ENCODE results near the gene CCDC102B.
"Not testable (repeated sequence)": the region's sequence is repeated elsewhere in the genome, so short reads cannot be mapped to it uniquely, and the experiment has no call there.

The CCDC102B gene

DNA sequence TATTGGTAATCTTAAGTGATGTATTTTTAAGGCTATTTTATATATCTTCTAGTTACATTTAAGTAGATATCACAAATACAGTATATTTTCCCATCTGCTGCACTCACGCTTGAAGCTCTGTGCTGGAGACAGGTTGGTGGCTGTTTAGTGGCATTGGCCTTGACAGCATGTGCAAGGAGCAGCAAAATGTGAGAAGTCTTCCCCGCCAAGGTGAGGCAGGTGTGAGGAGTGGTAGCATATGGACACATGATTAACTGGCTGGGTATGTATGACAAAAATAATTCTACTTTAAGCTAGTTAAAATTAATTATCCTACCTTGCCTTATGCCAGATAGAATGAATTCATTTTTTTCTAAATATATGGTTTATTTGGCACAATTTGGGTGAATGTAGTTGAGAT is 117.2 kb downstream of the CCDC102B start:
- DNase-seq: no peak

DNA sequence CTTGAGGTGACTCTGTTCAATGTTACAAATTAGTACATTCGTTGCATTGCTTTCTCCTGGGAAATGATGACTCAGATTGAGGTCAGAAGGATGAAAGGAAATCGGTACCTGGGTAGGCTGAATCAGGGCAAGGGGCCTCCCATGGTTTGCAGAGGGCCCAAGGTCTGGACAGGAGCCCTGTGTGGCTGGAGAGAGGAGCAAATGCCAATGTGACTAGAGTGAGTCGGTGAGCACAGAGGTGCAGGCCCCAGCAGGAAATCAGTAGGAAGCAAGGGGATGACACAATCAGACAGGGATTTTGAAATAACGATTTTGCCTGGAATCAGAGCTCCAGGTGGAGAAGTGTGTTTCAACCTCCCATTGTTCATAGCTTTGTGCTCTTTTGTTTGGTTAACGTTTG is 118.9 kb downstream of the CCDC102B start:
- no peak for DNase-seq

DNA sequence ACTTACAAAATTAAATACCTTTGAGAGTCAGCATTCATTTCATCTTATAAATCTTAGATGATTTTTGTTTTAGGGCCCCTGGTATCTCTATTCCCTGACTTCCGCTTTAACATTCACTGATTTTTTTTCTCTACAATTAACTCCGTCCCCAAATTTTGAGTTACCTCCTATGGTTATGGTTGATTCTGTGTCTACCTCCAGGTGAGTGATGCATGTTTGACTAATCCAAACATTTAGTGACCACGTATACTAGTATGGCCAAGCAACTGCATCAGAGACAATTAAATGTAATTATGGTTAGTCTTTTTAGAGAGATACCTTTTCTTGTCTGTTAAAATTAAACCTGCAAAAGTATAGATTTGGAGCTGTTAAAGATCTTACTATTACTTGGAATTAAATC is 120.3 kb downstream of the CCDC102B start:
- DNase-seq: no peak

DNA sequence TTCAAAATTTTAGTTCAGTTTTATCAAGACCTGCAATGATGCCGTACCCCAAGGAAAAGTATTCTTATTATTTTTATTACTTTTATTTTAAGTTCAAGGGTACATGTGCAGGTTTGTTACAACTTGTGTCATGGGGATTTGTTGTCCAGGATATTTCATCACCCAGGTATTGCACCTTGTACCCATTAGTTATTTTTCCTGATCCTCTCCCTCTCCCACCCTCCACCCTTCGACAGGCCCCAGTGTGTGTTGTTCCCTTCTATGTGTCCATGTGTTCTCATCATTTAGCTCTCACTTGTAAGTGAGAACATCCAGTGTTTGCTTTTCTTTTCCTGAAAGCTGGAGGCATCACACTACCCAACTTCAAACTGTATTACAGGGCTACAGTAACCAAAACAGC is 122.0 kb downstream of the CCDC102B start:
- no peak for DNase-seq

DNA sequence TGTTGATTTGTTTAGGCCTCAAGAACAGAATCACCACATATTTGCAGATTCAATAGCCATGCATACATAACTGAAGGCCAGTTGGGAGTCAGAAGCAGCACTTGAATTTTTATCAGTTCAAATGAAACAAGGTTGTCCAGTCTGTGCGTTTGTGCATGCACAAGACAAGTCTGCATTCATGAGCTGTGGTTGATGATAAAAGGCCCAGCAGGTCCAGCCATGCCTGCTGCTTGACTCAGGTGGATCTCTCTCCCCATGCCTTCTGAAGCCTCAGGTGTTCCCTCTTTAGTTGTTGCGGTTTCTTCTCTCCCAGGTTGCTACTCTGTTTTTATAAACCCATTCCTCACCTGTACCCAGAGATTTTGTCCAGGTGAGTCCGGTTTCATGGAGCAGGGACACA is 124.5 kb downstream of the CCDC102B start:
- no peak for DNase-seq

DNA sequence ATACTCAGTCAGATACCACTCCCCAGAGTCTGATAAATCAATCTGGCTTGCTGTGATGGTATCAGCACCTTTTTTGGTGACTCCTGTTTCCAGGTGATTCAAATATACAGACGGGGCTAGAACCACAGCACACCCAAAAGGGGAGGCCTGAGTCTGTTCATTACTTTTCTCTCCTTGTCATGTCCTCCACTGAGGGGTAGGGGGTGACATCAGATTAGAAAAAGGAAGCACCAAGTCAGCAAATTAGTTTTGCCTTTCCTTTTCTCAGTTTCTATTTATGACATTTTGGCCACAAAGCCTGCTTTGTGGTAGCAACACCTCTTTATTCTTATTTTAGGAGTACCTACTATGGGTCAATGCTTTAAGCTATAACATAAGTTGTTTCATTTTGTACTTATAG is 127.4 kb downstream of the CCDC102B start:
- DNase-seq: no peak

DNA sequence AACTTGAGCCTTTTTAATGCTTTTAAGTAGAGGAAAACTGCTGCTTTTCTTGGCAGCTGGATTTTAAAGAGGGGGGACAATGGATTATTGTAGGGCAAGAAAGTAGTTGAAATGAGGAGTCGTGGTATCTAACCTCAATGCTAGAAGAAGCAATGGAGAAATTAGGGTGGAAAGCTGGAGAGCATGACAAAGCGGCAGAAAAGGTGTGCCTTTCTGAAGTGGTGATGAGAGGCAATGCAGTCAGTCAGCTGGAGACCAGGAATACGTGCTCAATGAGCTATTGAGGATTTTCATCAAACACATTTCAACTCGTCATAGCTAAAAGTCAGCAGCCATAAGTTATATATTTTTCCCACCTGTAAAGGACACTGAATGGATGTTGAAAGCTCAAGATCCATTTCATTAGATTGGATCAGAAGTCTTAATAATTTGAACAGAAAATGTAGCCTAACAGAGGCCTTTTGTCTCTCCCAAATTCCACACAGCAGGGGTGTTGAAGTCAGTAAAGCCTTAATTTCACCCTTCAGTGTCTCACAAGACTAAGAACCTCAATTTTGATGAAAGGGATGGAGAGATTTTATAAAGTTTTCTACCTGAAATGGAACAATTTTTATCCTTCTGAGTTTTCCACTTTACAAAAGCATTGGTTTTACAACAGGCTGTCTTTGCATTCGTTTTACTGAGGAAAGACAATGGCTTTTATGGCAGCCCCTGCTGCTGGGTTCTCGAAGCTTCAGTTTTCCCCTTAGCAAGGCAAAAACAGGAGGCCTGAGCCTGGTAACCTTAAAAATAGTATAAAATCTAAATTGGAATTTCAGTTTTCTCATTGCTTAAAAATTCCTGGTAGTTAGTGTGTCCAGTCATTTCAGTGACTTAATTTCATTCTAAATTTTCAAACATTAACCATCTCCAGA is 131.1 kb downstream of the CCDC102B start:
- DNase-seq: no peak

DNA sequence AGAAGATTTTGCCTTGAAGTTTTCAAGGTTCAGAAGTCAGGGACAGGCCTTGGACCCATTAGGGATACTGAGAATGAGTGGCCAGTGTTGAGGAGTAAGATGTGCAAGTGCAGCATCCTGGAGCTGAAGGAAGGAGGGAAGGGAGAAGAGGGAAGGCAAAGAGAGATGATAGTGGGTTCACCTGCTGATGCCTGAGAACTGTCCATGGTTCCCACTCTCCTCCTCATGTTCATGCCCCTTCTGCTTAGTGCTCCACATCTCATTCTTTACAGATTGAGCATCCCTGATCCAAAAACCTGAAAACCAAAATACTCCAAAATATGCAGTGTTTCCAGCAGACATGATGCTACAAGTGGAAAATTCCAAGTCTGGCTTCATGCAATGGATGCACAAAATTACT is 137.8 kb downstream of the CCDC102B start:
- DNase-seq: no peak

DNA sequence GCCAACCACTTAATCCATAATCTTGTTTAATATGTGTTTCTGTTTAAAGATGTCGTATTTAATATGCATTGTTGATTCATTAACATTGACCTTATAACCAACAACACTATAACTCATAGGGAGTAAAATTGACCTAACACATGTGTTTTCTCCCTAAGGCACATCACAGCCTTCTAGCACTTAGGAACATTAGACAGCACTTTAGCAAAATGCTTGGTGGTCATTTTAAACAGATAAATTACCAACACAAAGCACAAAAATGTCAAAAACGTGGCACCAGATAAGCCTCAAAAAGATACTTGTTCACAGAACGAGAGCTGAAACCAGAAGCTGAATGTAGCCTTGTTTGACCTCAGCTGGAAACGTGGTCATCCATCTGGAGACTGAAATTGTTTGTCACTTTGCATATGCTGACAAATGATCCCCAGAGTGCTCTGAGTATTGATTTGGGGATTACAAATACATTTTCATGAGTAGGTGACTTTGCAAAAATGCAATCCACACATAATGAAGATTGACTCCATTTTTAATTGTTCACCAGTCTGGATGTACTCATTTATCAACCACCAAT is 139.2 kb downstream of the CCDC102B start:
- DNase-seq: no peak

DNA sequence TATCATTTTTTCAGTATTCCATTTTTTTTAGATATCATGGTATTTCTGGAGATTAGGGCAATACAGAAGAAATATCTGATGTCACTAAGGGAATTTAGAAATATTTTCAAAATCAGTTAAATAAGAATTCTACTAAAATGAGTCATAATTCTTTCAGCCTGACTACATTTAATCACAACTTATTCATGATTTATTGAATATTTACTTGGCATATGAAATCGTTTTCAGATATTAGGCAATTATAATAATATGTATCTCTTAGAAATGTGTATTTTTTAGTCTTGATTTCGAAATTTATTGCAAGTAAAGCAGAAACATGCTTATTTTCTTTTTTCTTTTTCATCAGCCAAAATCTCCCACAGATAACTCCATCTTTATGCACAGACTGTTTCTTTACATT is 142.2 kb downstream of the CCDC102B start:
- no peak for DNase-seq

DNA sequence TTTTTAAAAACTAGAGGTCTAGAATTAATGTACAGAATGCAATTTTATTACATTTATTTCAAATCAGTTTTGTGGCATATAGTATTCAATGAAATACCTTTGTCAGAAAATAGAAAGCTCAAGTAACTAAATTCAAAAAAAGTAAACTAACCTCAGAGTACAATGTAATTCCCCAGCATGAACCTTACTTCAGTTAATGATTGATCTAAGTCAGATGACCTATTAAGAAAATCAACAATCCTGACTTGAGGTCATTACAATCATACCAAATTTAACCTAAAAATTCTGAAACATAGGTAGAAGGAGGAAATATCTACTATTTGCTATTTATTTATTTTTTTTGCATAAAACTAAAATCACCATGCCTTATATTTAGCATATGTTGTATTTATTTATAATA is 142.9 kb downstream of the CCDC102B start:
- DNase-seq: no peak

DNA sequence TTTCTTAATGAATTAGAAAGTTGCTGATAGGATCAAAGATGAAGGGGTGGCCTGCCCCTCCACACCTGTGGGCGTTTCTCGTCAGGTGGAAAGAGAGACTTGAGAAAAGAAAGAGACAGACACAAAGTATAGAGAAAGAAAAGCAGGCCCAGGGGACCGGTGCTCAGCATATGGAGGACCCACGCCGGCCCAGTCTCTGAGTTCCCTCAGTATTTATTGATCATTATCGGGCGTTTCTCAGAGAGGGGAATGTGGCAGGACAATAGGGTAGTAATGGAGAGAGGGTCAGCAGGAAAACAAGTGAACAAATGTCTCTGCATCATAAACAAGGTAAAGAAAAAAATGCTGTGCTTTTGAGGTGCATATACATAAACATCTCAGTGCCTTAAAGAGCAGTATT is 144.3 kb downstream of the CCDC102B start:
- DNase-seq: no peak

DNA sequence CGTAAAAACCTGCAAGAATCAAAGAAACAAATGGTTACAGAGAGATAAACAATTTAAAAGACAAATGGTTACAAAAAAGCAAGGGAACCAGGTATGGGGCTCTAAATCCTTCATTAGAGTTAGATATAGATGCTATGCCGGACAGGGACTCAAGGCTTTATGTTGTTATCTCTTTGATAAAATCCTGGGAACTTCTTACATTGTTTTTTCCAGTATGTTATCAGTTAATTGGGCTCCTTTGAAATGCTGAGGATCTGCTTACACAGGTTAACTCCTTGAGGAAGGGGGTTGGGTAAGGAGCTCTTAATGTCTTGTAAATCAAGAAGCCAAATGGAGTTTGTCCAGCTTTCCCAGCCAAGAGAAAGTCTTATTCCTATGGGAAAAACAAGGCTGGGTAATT is 146.0 kb downstream of the CCDC102B start:
- DNase-seq: not testable (repeated sequence)

DNA sequence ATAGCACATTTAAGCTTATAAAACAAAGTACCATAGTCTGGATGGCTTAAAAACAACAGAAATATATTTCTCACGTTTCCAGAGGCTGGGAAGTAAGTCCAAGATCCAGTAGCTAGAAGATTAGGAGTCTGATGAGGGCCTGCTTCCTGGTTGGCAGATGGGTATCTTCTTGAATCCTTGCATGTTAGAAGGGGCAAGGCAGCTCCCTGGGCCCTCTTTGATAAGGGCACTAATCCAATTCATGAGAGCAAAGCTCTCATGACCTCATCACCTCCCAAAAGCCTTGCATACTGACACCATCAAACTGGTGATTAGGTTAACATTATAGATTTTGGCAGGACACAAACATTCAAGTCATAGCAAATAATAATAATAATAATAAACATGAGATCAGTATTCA is 146.4 kb downstream of the CCDC102B start:
- no peak for DNase-seq

DNA sequence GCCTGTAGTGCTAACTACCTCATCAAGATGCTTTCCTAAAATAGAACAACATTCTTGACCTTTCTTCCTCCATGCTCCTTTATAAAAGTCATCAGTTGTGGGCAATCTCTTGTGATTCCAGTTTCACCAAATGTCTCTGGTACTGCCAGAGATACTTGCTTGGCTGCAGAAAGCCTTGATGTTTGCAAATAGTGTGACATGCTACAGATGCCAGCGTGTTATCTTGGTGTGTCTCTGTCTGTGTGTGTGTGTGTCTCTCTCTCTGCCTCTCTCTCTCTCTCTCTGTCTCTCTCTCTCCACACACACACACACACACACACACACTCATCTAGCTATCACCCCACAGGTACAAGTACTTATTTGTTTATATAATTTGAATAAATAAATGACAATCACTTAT is 146.9 kb downstream of the CCDC102B start:
- DNase-seq: no peak

DNA sequence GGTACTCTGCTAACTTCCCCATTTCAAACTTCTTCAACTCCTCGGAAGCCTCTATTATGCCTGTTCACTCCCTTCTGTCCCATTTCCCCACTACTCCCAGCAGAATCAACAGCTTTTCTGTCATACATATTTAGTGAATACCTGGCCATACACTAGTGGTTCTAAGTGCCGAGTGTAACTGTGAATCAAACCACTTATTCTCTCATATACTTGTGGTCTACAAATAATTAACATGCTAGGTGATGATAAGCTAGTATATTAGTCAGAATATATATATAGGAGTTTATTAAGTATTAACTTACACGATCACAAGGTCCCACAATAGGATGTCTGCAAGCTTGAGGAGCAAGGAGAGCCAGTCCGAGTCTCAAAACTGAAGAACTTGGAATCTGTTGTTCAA is 150.7 kb downstream of the CCDC102B start:
- DNase-seq: no peak

DNA sequence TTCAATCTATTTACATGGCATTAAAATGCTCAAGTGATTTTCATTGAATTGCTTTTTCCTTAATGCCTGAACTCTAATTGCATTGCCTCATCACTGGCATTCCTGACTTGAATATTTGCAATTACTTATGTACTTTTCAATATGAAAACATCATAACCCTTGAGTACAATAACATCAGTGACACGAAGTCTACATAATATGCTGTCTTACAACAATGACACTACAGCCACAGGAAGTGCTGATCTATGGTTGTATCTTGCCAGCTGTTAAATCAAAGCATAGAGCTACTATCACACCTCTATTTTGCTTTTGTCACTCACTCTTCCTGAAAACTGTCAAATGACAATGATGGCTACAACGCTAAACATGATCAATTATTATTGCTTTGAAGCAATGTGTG is 156.9 kb downstream of the CCDC102B start:
- no peak for DNase-seq

DNA sequence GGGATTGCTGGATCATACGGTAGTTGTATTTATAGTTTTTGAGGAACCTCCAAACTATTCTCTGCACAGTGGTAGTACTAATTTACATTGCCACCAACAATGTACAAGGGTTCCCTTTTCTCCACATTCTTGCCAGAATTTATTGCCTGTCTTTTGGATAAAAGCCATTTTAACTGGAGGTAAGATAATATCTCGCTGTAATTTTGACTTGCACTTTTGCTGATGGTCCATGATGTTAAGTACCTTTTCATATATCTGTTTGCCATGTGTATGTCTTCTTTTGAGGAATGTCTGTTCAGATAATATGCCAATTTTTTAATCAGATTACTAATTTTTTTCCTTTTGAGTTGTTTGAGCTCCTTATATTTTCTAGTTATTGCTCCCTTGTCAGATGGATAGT is 158.8 kb downstream of the CCDC102B start:
- DNase-seq: no peak

DNA sequence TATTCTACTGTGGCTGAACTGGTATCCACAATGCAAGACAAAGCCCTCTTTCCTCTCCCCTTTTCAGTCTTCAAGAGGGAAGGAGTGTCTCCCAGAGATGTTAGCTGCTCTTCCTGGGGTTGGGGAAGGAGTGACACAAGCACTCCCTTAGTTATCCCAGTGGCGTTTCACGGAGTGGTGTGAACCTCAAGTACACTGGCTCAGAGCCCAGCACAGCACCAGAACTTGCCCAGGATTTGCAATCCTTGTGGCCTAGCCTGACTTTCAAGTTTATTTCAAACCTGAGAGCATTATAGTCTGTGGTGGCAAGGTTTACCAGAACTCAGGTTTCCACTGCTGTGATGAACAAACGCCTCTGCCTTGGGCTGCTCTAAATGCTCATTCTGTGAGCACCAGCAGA is 162.5 kb downstream of the CCDC102B start:
- no peak for DNase-seq

DNA sequence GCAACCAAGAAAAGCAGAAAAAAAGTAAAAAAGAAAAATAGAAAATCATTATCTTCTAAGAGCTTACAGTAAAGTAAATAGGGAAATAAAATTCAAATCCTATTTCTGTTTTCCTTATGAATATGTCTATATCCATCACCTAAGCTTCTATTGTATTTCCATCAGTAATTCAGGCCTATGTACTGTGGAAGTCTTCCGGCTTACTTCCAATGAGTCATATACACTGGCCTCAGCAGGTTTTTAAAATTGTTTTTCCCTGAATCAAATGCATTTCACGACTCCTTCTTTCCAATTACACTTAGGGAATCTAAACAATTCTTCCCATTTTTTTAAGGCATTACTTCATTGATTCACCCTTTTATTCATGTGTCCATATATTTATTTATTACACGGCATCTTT is 164.7 kb downstream of the CCDC102B start:
- DNase-seq: no peak

DNA sequence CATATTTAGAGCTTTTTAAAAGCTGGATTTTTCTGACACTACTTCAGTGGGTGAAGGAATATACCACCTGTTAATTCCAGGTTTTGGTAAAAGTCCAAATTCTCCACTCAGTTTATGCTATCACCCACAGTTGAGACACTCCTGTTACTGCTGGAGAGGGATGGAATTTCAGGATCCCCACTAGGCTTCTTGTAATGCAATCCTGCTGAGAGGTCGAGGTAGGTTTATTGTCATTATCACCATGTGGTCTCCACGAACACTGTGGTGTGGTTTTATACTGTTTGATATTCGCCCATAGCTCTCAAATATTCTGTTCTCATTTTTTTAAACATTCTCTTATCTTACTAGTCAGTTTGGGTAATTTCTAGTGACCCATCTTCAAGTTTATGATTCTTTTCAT is 167.9 kb downstream of the CCDC102B start:
- no peak for DNase-seq

DNA sequence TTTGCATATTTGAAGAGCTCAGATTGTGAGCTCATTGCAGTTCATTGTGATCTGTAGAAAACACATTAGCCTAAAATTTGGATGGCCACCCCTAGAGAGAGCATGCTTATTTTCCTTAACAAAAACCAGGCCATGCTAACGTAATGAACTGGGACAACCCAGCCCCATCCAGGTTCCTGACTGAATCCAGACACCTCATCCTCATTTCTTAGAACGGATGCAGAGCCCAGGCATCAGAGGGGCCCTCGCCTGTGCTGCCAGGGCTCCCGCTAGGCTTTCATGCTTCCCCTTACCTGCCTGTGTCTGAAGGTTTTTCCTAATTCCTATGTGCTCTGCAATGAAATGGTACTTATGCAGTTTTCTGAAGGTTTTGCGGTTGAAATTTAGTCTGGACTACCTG is 171.1 kb downstream of the CCDC102B start:
- no peak for DNase-seq

DNA sequence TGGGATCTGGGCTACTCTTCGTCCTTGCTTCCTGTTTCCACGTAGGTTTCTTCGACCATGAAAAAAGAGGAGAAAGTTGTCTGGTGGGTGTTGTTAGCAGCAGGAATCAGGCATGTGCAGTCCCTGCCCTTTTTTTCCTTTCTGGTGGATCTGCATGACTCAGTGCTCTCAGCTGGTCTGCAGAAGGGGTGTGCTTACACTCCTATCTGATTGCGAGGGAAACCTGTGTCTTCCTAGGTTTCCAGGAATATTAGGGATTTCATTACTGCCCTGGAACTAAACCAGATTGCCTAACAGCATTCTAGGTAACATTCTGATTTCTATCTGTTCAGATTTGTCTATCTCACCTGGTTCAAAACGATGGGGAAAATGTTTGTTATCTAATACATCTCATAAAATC is 174.3 kb downstream of the CCDC102B start:
- no peak for DNase-seq

DNA sequence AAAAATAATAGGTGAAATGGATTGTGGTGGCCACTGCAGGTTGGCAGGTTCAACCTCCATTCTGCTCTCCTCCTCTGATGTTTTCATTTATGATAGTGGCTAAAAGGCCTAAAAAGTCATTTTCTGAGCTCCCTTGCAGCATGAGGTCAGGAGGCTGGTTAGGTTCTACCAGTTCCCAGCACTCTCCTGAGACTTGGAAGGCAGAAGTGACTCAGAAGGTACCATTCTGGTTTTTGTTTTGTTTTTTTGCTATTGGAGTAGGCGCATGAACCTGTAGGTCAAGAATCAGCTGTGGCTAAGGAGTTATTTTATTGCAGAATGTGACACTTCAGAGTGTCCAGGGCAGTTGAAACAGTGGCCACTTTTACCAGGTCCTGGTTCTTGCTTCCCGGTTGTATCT is 181.9 kb downstream of the CCDC102B start:
- DNase-seq: no peak

DNA sequence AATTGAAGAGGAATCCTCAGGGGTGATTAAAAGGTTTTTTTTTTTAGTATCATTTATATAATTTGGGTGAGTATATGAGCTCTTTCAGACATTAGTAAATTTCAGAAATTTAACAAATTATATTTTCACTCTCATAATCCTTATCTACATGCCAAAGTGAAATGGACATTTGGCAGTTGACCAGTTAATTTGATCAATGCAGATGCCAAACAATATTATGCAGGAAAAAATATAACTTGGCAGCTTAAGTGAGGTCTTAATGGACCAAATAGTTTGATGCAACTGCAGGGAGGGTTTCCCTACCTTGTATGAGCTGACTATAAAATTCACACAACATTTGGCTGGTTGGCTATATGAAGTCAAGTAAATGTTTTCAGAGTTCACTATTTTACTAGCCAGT is 185.2 kb downstream of the CCDC102B start:
- no peak for DNase-seq
